Measurements from ENCODE around the gene PXDN. TPM values are rescaled to one million over a fixed set of nuclear protein-coding genes. Genes with fewer than 3 reads are reported as not detected.

The PXDN gene
- total and polyA plus RNA-seq, 10 of the 15 experiments (the other 5 are each of a cell fraction or from before 2014, with no cell fraction given), result 0.12 to 0.69 (median 0.23) TPM; not detected in 5

- TF ChIP-seq KLF5 (IDR thresholded peaks at IDR 0.05; ENCODE audit: partially characterized antibody) (no peak), USF2 (IDR thresholded peaks at IDR 0.05; ENCODE audit: borderline replicate concordance, low read depth, low read length) (no peak), ZBED1 (IDR thresholded peaks at IDR 0.05; ENCODE audit: borderline replicate concordance) (no peak), HDAC2 (IDR thresholded peaks at IDR 0.05) (no peak), ZNF687 (IDR thresholded peaks at IDR 0.05) (no peak), ATF2 (IDR thresholded peaks at IDR 0.05; ENCODE audit: low read length) (no peak), TCF7 (IDR thresholded peaks at IDR 0.05; ENCODE audit: borderline replicate concordance) (no peak), IKZF1 (conservative IDR thresholded peaks at IDR 0.05) (no peak), CREM (IDR thresholded peaks at IDR 0.05; ENCODE audit: low read depth) (no peak), REST (IDR thresholded peaks at IDR 0.05; ENCODE audit: low read depth, low read length) (no peak), HSF1 (IDR thresholded peaks at IDR 0.05; ENCODE audit: low read depth, low read length) (no peak)
- FAIRE-seq, result no peak
- Histone ChIP-seq H3K4me3 (no peak overlapping the region), H3K4me1 (ENCODE audit: control insufficient read depth, insufficient read depth, low read length) (no peaks in the 10 kb centered on the region), H4K20me1 (ENCODE audit: control insufficient read depth, insufficient read depth) (no peaks in the 10 kb centered on the region), H3K79me2 (ENCODE audit: control insufficient read depth, insufficient read depth, low read length) (no peaks in the 10 kb centered on the region), H3K9me3 (replicated peaks; ENCODE audit: control insufficient read depth, insufficient read depth, low read length) (no peaks in the 10 kb centered on the region), H2AFZ (ENCODE audit: control insufficient read depth, low read depth, low read length) (no peak overlapping the region), H3K4me2 (ENCODE audit: control insufficient read depth, insufficient read depth) (no peak overlapping the region), H3K36me3 (ENCODE audit: control insufficient read depth in 2 of 2, insufficient read depth in 2 of 2, low read length in 1 of 2) (no peaks in the 10 kb centered on the region), H3K27ac (ENCODE audit: control insufficient read depth, insufficient read depth) (no peak overlapping the region), H3K27me3 (replicated peaks in 1 of 2; ENCODE audit: control insufficient read depth in 2 of 2, insufficient read depth in 2 of 2, low read length in 1 of 2) (no peaks in the 10 kb centered on the region; a peak in 1 of 4 replicates), H3K9ac (ENCODE audit: control insufficient read depth, insufficient read depth, low read length) (no peak overlapping the region)
- intact Hi-C loops (cut with micrococcal nuclease; ENCODE audit: unreplicated experiment) (no loop called here), in situ Hi-C loops (cut with MboI) (no loop called here)
- WGBS (ENCODE audit: insufficient coverage, insufficient replicate concordance, low lambda C conversion rate, missing lambda C conversion rate), result 50% methylated on average over 9 of the region's 9 CpGs
- BruUV-seq (replicated peaks), result no TSS peak
- ChIA-PET POLR2A (no interaction called here), CTCF (no interaction called here), RAD21 (ENCODE audit: unreplicated experiment) (no interaction called here), SMC1A (ENCODE audit: uncharacterized antibody, unreplicated experiment) (no interaction called here)
- no peak for ATAC-seq
- DNase-seq (ENCODE audit: low read depth, low spot score), result no peak
Observed at GRCh38 chr2:1746174-1747064, 2.1 kb upstream of the PXDN start.

All from GM12878 (cell line).